H1 (cell line): Measurements from ENCODE around the gene TMEM164. TPM values are rescaled to one million over a fixed set of nuclear protein-coding genes. Genes with fewer than 3 reads are reported as not detected.
A peak's percentile ranks its signal among the peaks of the same experiment; 100 is the strongest.

Experiments
- CTCF ChIA-PET: fragments of 300-600 bp; sonication (Branson Sonifier 250); formaldehyde crosslinking; loops from one replicate; lab custom pipeline; 2021; ENCODE audit not compliant: partially characterized antibody; lab: Charles Lee
- POLR2A ChIA-PET: fragments of 300-600 bp; sonication (Branson Sonifier 250); formaldehyde crosslinking; loops from one replicate; lab custom pipeline; 2021; ENCODE audit warnings: inconsistent platforms; ENCODE audit not compliant: partially characterized antibody; lab: Charles Lee
- DNase-seq, 2 experiments: peaks; one replicate each; pipeline versions ENCODE4 v3.0.0 to v3.0.0-alpha.2; 2010 to 2022; ENCODE audit warnings: low spot score in 2 of 2, low read depth in 1 of 2, mixed read lengths in 1 of 2
- FAIRE-seq: peaks from 2 replicates; lab custom pipeline; 2011; peaks lifted over from hg19 to GRCh38; lab: Jason Lieb, UNC
- H2AFZ ChIP-seq: 2 replicates; pipeline ENCODE4 v1.8.1; 2012; ENCODE audit warnings: low read length, inconsistent platforms
- H2AK5ac ChIP-seq: 2 replicates; pipeline ENCODE4 v1.6.1; 2013; ENCODE audit warnings: low read depth, low read length
- H2BK120ac ChIP-seq: replicated peaks from 2 replicates; pipeline ENCODE3; 2013; ENCODE audit warnings: low read depth, low read length, inconsistent platforms
- H2BK12ac ChIP-seq: 2 replicates; pipeline ENCODE4 v1.6.1; 2013; ENCODE audit warnings: low read depth, low read length
- H2BK15ac ChIP-seq: 2 replicates; pipeline ENCODE4 v1.6.1; 2013; ENCODE audit warnings: low read length
- H2BK20ac ChIP-seq: 2 replicates; pipeline ENCODE4 v1.6.1; 2013; ENCODE audit warnings: low read length
- H2BK5ac ChIP-seq: 2 replicates; pipeline ENCODE4 v1.6.1; 2013; ENCODE audit warnings: low read depth, low read length
- H3K14ac ChIP-seq: 2 replicates; pipeline ENCODE4 v1.6.1; 2013; ENCODE audit warnings: inconsistent platforms; ENCODE audit not compliant: insufficient read length
- H3K18ac ChIP-seq: 2 replicates; pipeline ENCODE4 v1.6.1; 2013; ENCODE audit warnings: low read length; ENCODE audit errors: extremely low read depth
- H3K23ac ChIP-seq: 2 replicates; pipeline ENCODE4 v1.6.1; 2013; ENCODE audit warnings: inconsistent platforms; ENCODE audit not compliant: insufficient read length
- H3K23me2 ChIP-seq: 2 replicates; pipeline ENCODE4 v1.6.1; 2013; ENCODE audit warnings: low read depth, low read length
- H3K27ac ChIP-seq: 2 replicates; pipeline ENCODE4 v1.6.1; 2011; ENCODE audit warnings: low read depth, low read length, inconsistent platforms
- H3K27me3 ChIP-seq, 4 experiments: replicated peaks in 1 of 4; 1 replicate in 1 of 4; 2 replicates in 3 of 4; pipeline versions ENCODE4 v1.6.1 to v1.8.1; 2011 to 2013; ENCODE audit warnings: low read length in 3 of 4, mild to moderate bottlenecking in 3 of 4, inconsistent platforms in 2 of 4, mixed read lengths in 2 of 4, moderate library complexity in 1 of 4; ENCODE audit not compliant: control insufficient read depth in 3 of 4, insufficient read depth in 3 of 4; ENCODE audit errors: extremely low read depth in 1 of 4
- H3K36me3 ChIP-seq, 4 experiments: 2 replicates each; pipeline versions ENCODE4 v1.6.1 to v1.8.1; 2011 to 2013; ENCODE audit warnings: mild to moderate bottlenecking in 4 of 4, low read length in 3 of 4, moderate library complexity in 2 of 4, control low read depth in 1 of 4, inconsistent platforms in 1 of 4; ENCODE audit not compliant: insufficient read depth in 4 of 4, control insufficient read depth in 2 of 4
- H3K4ac ChIP-seq: replicated peaks from 2 replicates; pipeline ENCODE3; 2013; ENCODE audit warnings: low read length, low read depth, mixed read lengths, inconsistent platforms; ENCODE audit not compliant: insufficient read length
- H3K4me1 ChIP-seq, 4 experiments: replicated peaks in 1 of 4; 1 replicate in 1 of 4; 2 replicates in 3 of 4; pipeline versions ENCODE4 v1.6.1 to v1.8.1; 2011 to 2013; ENCODE audit warnings: low read length in 3 of 4, inconsistent platforms in 2 of 4, mixed read lengths in 1 of 4; ENCODE audit not compliant: insufficient read depth in 4 of 4, control insufficient read depth in 3 of 4
- H3K4me2 ChIP-seq, 2 experiments: 2 replicates each; pipeline versions ENCODE4 v1.6.1 to v1.8.1; 2011 to 2013; ENCODE audit warnings: low read depth in 2 of 2, low read length in 2 of 2, control low read depth in 1 of 2, inconsistent platforms in 1 of 2, mild to moderate bottlenecking in 1 of 2; ENCODE audit not compliant: insufficient read depth in 1 of 2
- H3K4me3 ChIP-seq, 4 experiments: fragments of 200-600, 300-600 bp in 1 of 4; sonication (generic), shearing (Covaris generic), sonication (Bioruptor Twin) in 1 of 4; 2 replicates each; pipeline versions ENCODE4 v1.5.1 to v1.8.1; 2011 to 2016; ENCODE audit warnings: low read length in 4 of 4, low read depth in 3 of 4, control low read depth in 2 of 4, inconsistent platforms in 2 of 4, mild to moderate bottlenecking in 2 of 4, mixed read lengths in 1 of 4, moderate library complexity in 1 of 4; ENCODE audit not compliant: insufficient read depth in 2 of 4; ENCODE audit errors: extremely low read depth in 1 of 4
- H3K56ac ChIP-seq: replicated peaks from 2 replicates; pipeline ENCODE3; 2013; ENCODE audit warnings: low read depth, mild to moderate bottlenecking, mixed read lengths, low read length, inconsistent platforms; ENCODE audit not compliant: insufficient read length
- H3K79me1 ChIP-seq: 2 replicates; pipeline ENCODE4 v1.6.1; 2013; ENCODE audit warnings: low read depth, low read length, control low read depth
- H3K79me2 ChIP-seq, 2 experiments: 2 replicates each; pipeline versions ENCODE4 v1.6.1 to v1.8.1; 2012 to 2013; ENCODE audit warnings: low read length in 2 of 2, mild to moderate bottlenecking in 2 of 2, inconsistent platforms in 1 of 2; ENCODE audit not compliant: insufficient read depth in 2 of 2, control insufficient read depth in 1 of 2
- H3K9ac ChIP-seq, 4 experiments: replicated peaks in 1 of 4; 1 replicate in 1 of 4; 2 replicates in 3 of 4; pipeline versions ENCODE4 v1.6.1 to v1.8.1; 2011 to 2013; ENCODE audit warnings: low read depth in 3 of 4, low read length in 3 of 4, control low read depth in 2 of 4, mild to moderate bottlenecking in 2 of 4, moderate library complexity in 2 of 4, inconsistent platforms in 1 of 4; ENCODE audit errors: extremely low read depth in 1 of 4
- H3K9me3 ChIP-seq, 2 experiments: 2 replicates each; pipeline versions ENCODE4 v1.6.1 to v1.8.1; 2012 to 2013; ENCODE audit warnings: mild to moderate bottlenecking in 2 of 2, moderate library complexity in 2 of 2, control low read depth in 1 of 2, inconsistent platforms in 1 of 2, low read depth in 1 of 2, low read length in 1 of 2, mixed read lengths in 1 of 2; ENCODE audit not compliant: insufficient read depth in 2 of 2
- H4K20me1 ChIP-seq, 2 experiments: replicated peaks in 1 of 2; 2 replicates each; pipeline versions ENCODE3 to v1.8.1; 2011 to 2013; ENCODE audit warnings: inconsistent platforms in 2 of 2, low read length in 2 of 2, mild to moderate bottlenecking in 1 of 2; ENCODE audit not compliant: insufficient read depth in 2 of 2, control insufficient read depth in 1 of 2
- H4K5ac ChIP-seq: 2 replicates; pipeline ENCODE4 v1.6.1; 2013; ENCODE audit warnings: low read length, low read depth, mixed read lengths, inconsistent platforms; ENCODE audit not compliant: insufficient read length
- H4K8ac ChIP-seq: 2 replicates; pipeline ENCODE4 v1.8.0; 2013; ENCODE audit warnings: mild to moderate bottlenecking, moderate library complexity, low read length, inconsistent platforms; ENCODE audit not compliant: insufficient read depth; ENCODE audit errors: extremely low read depth
- H4K91ac ChIP-seq: replicated peaks from 2 replicates; pipeline ENCODE3; 2013; ENCODE audit warnings: low read length, mixed read lengths, inconsistent platforms; ENCODE audit not compliant: insufficient read length
- JUND ChIP-seq: IDR thresholded peaks from 2 replicates; pipeline ENCODE4 v1.6.1; 2011; ENCODE audit warnings: mild to moderate bottlenecking, improper control_type of control experiment, low read length
- RAD21 ChIP-seq, 2 experiments: IDR thresholded peaks in 1 of 2; conservative IDR thresholded peaks in 1 of 2; 2 replicates each; pipeline ENCODE4 v1.6.1; 2011; ENCODE audit warnings: low read depth in 2 of 2, low read length in 2 of 2, improper control_type of control experiment in 1 of 2, inconsistent platforms in 1 of 2, mild to moderate bottlenecking in 1 of 2, moderate library complexity in 1 of 2
- TCF12 ChIP-seq: IDR thresholded peaks from 2 replicates; pipeline ENCODE4 v1.6.1; 2011; ENCODE audit warnings: low read depth, mild to moderate bottlenecking, low read length
- WGBS, 2 experiments: shearing (Covaris generic) in 1 of 2; methylation state at CpG; one replicate each; pipeline versions ENCODE4 v1.1.6 to v1.1.7; 2013 to 2015; ENCODE audit warnings: low lambda C conversion rate in 2 of 2, mixed read lengths in 2 of 2, inconsistent platforms in 1 of 2, low coverage in 1 of 2, missing lambda C conversion rate in 1 of 2; ENCODE audit not compliant: insufficient replicate concordance in 2 of 2, insufficient coverage in 1 of 2, insufficient read length in 1 of 2; ENCODE audit errors: extremely low coverage in 1 of 2, missing lambda C conversion rate in 1 of 2; 5-methylcytosine and 5-hydroxymethylcytosine counted together
- polyA plus RNA-seq, 7 experiments: library from polyadenylated mRNA; depleted of rRNA in 3 of 7; stranded (reverse) in 5 of 7; unstranded in 2 of 7; fragments of >200 nt in 5 of 7; fragments of 200-250 nt in 2 of 7; gene quantifications; 1 replicate in 5 of 7; 2 replicates in 1 of 7; 4 replicates in 1 of 7; pipeline versions ENCODE4 v1.2.1 to v1.2.3, GENCODE V29; 2011 to 2013; ENCODE audit warnings: missing spikeins in 2 of 7, mixed read lengths in 2 of 7
- total RNA-seq: library from RNA; stranded (reverse); fragmentation: NEBNext Ultra II Directional; extraction: Animal tissue kit (Norgen Biotek cat#: 25700); gene quantifications from 2 replicates; pipeline ENCODE4 v1.2.1, GENCODE V29; 2021
- TF ChIP-seq, protein P1 (sequence below), 3 experiments: IDR thresholded peaks; 1 replicate in 2 of 3; 2 replicates in 1 of 3; pipeline versions ENCODE4 v1.5.1 to v1.6.1; 2011; ENCODE audit warnings: low read length in 3 of 3, mild to moderate bottlenecking in 3 of 3, inconsistent platforms in 2 of 3, low read depth in 1 of 3, moderate library complexity in 1 of 3; ENCODE audit not compliant: insufficient read depth in 1 of 3; ENCODE audit errors: control extremely low read depth in 1 of 3
- TF ChIP-seq, protein P2 (sequence below): IDR thresholded peaks from 2 replicates; pipeline ENCODE4 v1.6.1; 2012; ENCODE audit warnings: inconsistent platforms

TMEM164 gene
- total and polyA plus RNA-seq, 2 of the 8 experiments (the other 6 are each of a cell fraction or from before 2014, with no cell fraction given) = 7.3 to 14.8 TPM

- Histone ChIP-seq H2BK15ac (no peak overlapping the region), H3K4me1 (no peaks in the 10 kb centered on the region), H4K20me1 (no peaks in the 10 kb centered on the region), H3K79me2 (no peaks in the 10 kb centered on the region), H4K8ac (no peak overlapping the region), H3K4me2 (no peak overlapping the region), H3K27me3 (no peaks in the 10 kb centered on the region), H3K36me3 (no peaks in the 10 kb centered on the region), H3K27ac (no peak overlapping the region), H2AFZ (no peak overlapping the region), H2BK12ac (no peak overlapping the region), H3K18ac (no peak overlapping the region), H4K5ac (no peak overlapping the region), H3K9ac (no peak overlapping the region), H3K23me2 (no peaks in the 10 kb centered on the region), H3K9me3 (no peaks in the 10 kb centered on the region), H2BK5ac (no peak overlapping the region), H3K23ac (no peak overlapping the region), H3K56ac (no peak overlapping the region), H2AK5ac (no peak overlapping the region), H3K14ac (no peak overlapping the region), H2BK20ac (no peak overlapping the region), H4K91ac (no peak overlapping the region), H2BK120ac (no peak overlapping the region), H3K79me1 (no peaks in the 10 kb centered on the region), H3K4me3 (no peak overlapping the region), H3K4ac (no peak overlapping the region)
- peak in 1 of 2 experiments; percentile 45 for DNase-seq
- 57% methylated on average over 1 of the region's 2 CpGs; no CpG with 5 or more reads in 1 of the 2 experiments for WGBS, 2 experiments
- TF ChIP-seq JUND = no peak
- TF ChIP-seq, protein P1, sequence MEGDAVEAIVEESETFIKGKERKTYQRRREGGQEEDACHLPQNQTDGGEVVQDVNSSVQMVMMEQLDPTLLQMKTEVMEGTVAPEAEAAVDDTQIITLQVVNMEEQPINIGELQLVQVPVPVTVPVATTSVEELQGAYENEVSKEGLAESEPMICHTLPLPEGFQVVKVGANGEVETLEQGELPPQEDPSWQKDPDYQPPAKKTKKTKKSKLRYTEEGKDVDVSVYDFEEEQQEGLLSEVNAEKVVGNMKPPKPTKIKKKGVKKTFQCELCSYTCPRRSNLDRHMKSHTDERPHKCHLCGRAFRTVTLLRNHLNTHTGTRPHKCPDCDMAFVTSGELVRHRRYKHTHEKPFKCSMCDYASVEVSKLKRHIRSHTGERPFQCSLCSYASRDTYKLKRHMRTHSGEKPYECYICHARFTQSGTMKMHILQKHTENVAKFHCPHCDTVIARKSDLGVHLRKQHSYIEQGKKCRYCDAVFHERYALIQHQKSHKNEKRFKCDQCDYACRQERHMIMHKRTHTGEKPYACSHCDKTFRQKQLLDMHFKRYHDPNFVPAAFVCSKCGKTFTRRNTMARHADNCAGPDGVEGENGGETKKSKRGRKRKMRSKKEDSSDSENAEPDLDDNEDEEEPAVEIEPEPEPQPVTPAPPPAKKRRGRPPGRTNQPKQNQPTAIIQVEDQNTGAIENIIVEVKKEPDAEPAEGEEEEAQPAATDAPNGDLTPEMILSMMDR (IDR thresholded peaks at IDR 0.05; ENCODE audit: control extremely low read depth in 1 of 3, insufficient read depth in 1 of 3, low read depth in 1 of 3, low read length in 3 of 3) = peak in 2 of 3 experiments; percentile 53 to 69; a peak in 3 of 4 replicates
- peak; percentile 52 to 60 for TF ChIP-seq RAD21 (IDR thresholded peaks at IDR 0.05 in 1 of 2, conservative IDR thresholded peaks at IDR 0.05 in 1 of 2; ENCODE audit: low read depth in 2 of 2, low read length in 2 of 2)
- TF ChIP-seq, protein P2, sequence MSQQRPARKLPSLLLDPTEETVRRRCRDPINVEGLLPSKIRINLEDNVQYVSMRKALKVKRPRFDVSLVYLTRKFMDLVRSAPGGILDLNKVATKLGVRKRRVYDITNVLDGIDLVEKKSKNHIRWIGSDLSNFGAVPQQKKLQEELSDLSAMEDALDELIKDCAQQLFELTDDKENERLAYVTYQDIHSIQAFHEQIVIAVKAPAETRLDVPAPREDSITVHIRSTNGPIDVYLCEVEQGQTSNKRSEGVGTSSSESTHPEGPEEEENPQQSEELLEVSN = no peak
- TF ChIP-seq TCF12 = 0 out of 2 replicates have a peak, but pooled peaks have one; percentile 11
- ChIA-PET POLR2A (no interaction called here), CTCF (interaction anchor here (0.7 to 4.7 kb wide), 45 partner anchors 11 to 435 kb away, joined by 3 to 68 read pairs (median 4); no protein-coding TSS in a partner anchor)
- peak; percentile 97 for FAIRE-seq
These were observed 143.6 kb downstream of the TMEM164 start for GRCh38 chrX:110146521-110146920.
